Testis (tissue), 2 donors: ENCODE measurements around the gene POU2AF1.

Source experiments
- POLR2A ChIP-seq: fragments of 450-650 bp; IDR thresholded peaks from one replicate; pipeline ENCODE4 v1.6.1; 2017; ENCODE audit warnings: antibody characterized with exemption, mild to moderate bottlenecking, moderate library complexity
- TF ChIP-seq, protein P1 (sequence below), 3 experiments: fragments of 450-650 bp in 2 of 3; fragments of 200-600 bp in 1 of 3; sonication (generic) in 1 of 3; IDR thresholded peaks; one replicate each; pipeline ENCODE4 v1.5.1; 2016 to 2019; ENCODE audit warnings: antibody characterized with exemption in 3 of 3, mild to moderate bottlenecking in 2 of 3, moderate library complexity in 1 of 3

DNA sequence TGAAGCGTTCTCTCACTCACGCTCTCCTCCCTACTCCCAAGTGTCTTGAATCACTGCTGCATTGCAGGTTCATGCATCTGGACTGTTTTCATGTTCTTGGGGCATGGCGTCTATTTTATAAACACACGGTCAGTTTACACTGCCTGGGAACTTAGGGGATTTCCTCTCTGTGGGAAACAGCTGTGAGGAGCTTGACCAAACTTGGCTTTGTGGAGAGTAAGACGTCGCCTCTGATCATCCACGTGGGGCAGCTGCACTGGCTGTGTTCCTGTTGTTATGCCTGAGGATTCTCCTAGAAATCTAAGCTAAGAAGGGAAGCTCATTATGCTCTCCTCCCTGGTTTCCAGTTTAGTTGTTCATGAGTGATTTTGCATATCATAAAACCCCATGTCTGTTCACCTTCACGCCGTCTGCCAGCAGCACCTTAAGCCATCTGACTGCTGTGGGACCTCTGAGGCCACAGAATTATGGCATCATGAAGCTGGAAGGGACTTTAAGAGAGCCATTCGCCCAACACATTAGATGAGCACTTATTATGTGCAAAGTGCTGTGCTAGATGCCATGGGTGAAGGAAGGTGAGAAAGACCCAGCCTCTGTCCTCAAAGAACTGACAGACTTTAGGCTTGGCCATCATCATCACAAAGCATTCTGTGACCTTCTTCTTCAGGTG lies 38.8 kb upstream of the POU2AF1 start:
- TF ChIP-seq, protein P1, sequence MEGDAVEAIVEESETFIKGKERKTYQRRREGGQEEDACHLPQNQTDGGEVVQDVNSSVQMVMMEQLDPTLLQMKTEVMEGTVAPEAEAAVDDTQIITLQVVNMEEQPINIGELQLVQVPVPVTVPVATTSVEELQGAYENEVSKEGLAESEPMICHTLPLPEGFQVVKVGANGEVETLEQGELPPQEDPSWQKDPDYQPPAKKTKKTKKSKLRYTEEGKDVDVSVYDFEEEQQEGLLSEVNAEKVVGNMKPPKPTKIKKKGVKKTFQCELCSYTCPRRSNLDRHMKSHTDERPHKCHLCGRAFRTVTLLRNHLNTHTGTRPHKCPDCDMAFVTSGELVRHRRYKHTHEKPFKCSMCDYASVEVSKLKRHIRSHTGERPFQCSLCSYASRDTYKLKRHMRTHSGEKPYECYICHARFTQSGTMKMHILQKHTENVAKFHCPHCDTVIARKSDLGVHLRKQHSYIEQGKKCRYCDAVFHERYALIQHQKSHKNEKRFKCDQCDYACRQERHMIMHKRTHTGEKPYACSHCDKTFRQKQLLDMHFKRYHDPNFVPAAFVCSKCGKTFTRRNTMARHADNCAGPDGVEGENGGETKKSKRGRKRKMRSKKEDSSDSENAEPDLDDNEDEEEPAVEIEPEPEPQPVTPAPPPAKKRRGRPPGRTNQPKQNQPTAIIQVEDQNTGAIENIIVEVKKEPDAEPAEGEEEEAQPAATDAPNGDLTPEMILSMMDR (IDR thresholded peaks at IDR 0.05) = no peak
- TF ChIP-seq POLR2A = no peak
